Smooth muscle cell (in vitro differentiated cells): ENCODE data around the gene AKT2. TPM values are rescaled to one million over a fixed set of nuclear protein-coding genes. Genes with fewer than 3 reads are reported as not detected.

ENCODE experiments used
- DNase-seq: peaks from one replicate; lab custom pipeline; 2025; ENCODE audit not compliant: unreplicated experiment; lab: John Stamatoyannopoulos, UW
- H2AFZ ChIP-seq: fragments of 200-600 bp; sonication (generic); 2 replicates; pipeline ENCODE4 v1.6.0; 2016; ENCODE audit warnings: antibody characterized with exemption, low read depth, mild to moderate bottlenecking
- H3F3A ChIP-seq: fragments of 200-600 bp; sonication (generic); 2 replicates; pipeline ENCODE4 v1.6.0; 2017; ENCODE audit warnings: antibody characterized with exemption, low read depth
- H3K27ac ChIP-seq: fragments of 200-600 bp; sonication (generic); 2 replicates; pipeline ENCODE4 v1.5.1; 2016; ENCODE audit warnings: low read depth, mild to moderate bottlenecking
- H3K27me3 ChIP-seq: fragments of 200-600 bp; sonication (generic); 2 replicates; pipeline ENCODE4 v1.6.1; 2016; ENCODE audit warnings: low read depth, mild to moderate bottlenecking
- H3K36me3 ChIP-seq: fragments of 200-600 bp; sonication (generic); 2 replicates; pipeline ENCODE4 v1.5.1; 2016; ENCODE audit warnings: low read depth
- H3K4me1 ChIP-seq: fragments of 200-600 bp; sonication (generic); 2 replicates; pipeline ENCODE4 v1.5.1; 2016; ENCODE audit warnings: low read depth
- H3K4me2 ChIP-seq: fragments of 200-600 bp; sonication (generic); 2 replicates; pipeline ENCODE4 v1.6.0; 2016; ENCODE audit warnings: mild to moderate bottlenecking
- H3K4me3 ChIP-seq: fragments of 200-600 bp; sonication (generic); 2 replicates; pipeline ENCODE4 v1.5.1; 2016; ENCODE audit warnings: mild to moderate bottlenecking
- H3K79me2 ChIP-seq: fragments of 200-600 bp; sonication (generic); 2 replicates; pipeline ENCODE4 v1.6.0; 2016; ENCODE audit warnings: low read depth, mild to moderate bottlenecking
- H3K9ac ChIP-seq: fragments of 200-600 bp; sonication (generic); 2 replicates; pipeline ENCODE4 v1.6.0; 2016; ENCODE audit warnings: low read depth
- H3K9me3 ChIP-seq: fragments of 200-600 bp; sonication (generic); replicated peaks from 2 replicates; pipeline ENCODE4 v1.5.1; 2016; ENCODE audit warnings: low read depth
- H4K20me1 ChIP-seq: fragments of 200-600 bp; sonication (generic); 2 replicates; pipeline ENCODE4 v1.6.0; 2016; ENCODE audit warnings: low read depth
- WGBS: methylation state at CpG from one replicate; pipeline ENCODE4 v1.1.7; 2016; ENCODE audit warnings: low lambda C conversion rate; 5-methylcytosine and 5-hydroxymethylcytosine counted together
- polyA plus RNA-seq: library from polyadenylated mRNA; unstranded; fragments of >200 nt; fragmentation: Nextera tagmentation; extraction: Ambion mirVana; gene quantifications from 2 replicates; pipeline ENCODE4 v1.2.1, GENCODE V29; 2016
- total RNA-seq: library from RNA; depleted of rRNA; stranded (reverse); fragments of >200 nt; gene quantifications from 2 replicates; pipeline ENCODE4 v1.2.3, GENCODE V29; 2014
- TF ChIP-seq, protein P1 (sequence below): fragments of 200-600 bp; sonication (generic); IDR thresholded peaks from 2 replicates; pipeline ENCODE4 v1.5.1; 2017; ENCODE audit warnings: borderline replicate concordance, mild to moderate bottlenecking, antibody characterized with exemption; ENCODE audit not compliant: insufficient read depth, poor library complexity, severe bottlenecking

The AKT2 gene
- total and polyA plus RNA-seq, 2 experiments from 2014 or later, result 26.6 to 62.6 TPM

DNA sequence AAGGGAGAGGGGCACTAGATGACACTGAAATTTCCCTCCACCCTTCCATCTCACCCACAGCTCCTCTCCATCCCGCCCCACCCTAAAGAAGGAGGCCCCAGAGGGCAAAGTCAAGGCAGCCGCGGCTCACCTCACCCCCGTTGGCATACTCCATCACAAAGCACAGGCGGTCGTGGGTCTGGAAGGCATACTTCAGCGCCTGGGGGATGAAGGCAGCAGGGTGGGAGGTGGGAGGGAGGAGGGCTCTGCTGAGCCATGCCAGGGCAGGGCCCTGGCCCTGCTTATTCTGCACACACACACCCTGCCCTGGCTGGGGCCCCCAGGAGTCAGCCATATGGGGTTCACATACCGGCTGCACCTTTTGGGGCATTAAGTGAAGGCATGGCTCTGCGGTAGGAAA lies 46.4 kb downstream of the AKT2 start:
- Histone ChIP-seq H4K20me1 (peaks cover 10% of the 10 kb centered on the region), H3K27ac (no peak overlapping the region), H3K4me3 (no peak overlapping the region), H3K79me2 (no peaks in the 10 kb centered on the region), H2AFZ (no peak overlapping the region), H3K27me3 (no peaks in the 10 kb centered on the region), H3K4me2 (no peak overlapping the region), H3K36me3 (no peaks in the 10 kb centered on the region), H3F3A (no peaks in the 10 kb centered on the region), H3K9me3 (no peaks in the 10 kb centered on the region), H3K9ac (no peak overlapping the region), H3K4me1 (no peaks in the 10 kb centered on the region)
- no peak for DNase-seq
- TF ChIP-seq, protein P1, sequence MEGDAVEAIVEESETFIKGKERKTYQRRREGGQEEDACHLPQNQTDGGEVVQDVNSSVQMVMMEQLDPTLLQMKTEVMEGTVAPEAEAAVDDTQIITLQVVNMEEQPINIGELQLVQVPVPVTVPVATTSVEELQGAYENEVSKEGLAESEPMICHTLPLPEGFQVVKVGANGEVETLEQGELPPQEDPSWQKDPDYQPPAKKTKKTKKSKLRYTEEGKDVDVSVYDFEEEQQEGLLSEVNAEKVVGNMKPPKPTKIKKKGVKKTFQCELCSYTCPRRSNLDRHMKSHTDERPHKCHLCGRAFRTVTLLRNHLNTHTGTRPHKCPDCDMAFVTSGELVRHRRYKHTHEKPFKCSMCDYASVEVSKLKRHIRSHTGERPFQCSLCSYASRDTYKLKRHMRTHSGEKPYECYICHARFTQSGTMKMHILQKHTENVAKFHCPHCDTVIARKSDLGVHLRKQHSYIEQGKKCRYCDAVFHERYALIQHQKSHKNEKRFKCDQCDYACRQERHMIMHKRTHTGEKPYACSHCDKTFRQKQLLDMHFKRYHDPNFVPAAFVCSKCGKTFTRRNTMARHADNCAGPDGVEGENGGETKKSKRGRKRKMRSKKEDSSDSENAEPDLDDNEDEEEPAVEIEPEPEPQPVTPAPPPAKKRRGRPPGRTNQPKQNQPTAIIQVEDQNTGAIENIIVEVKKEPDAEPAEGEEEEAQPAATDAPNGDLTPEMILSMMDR, result no peak
- WGBS, result 97% methylated on average over 8 of the region's 9 CpGs

DNA sequence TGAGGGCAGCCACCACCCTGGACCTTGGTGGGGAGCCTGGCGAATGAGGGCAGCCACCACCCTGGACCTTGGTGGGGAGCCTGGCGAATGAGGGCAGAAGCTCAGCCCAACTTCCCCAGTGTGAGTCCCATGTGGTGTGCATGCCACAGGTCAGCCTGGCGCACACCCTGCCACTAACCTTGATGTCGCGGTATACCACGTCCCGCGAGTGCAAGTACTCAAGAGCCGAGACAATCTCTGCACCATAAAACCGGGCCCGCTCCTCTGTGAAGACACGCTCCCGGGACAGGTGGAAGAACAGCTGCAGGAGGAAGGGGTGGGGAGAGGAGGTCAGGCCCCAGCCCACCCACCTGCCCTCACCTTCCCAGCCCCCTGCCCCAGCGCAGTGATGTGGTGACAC lies 47.4 kb downstream of the AKT2 start:
- Histone ChIP-seq H3K79me2 (no peaks in the 10 kb centered on the region), H2AFZ (no peak overlapping the region), H3K9ac (no peak overlapping the region), H3K9me3 (no peaks in the 10 kb centered on the region), H3K4me3 (no peak overlapping the region), H4K20me1 (peaks cover under 1% of the 10 kb centered on the region), H3K27me3 (no peaks in the 10 kb centered on the region), H3K4me1 (no peaks in the 10 kb centered on the region), H3K4me2 (no peak overlapping the region), H3K27ac (no peak overlapping the region), H3K36me3 (no peaks in the 10 kb centered on the region), H3F3A (no peaks in the 10 kb centered on the region)
- TF ChIP-seq, protein P1, result no peak
- no peak for DNase-seq
- WGBS, result 100% methylated on average over 13 of the region's 14 CpGs

DNA sequence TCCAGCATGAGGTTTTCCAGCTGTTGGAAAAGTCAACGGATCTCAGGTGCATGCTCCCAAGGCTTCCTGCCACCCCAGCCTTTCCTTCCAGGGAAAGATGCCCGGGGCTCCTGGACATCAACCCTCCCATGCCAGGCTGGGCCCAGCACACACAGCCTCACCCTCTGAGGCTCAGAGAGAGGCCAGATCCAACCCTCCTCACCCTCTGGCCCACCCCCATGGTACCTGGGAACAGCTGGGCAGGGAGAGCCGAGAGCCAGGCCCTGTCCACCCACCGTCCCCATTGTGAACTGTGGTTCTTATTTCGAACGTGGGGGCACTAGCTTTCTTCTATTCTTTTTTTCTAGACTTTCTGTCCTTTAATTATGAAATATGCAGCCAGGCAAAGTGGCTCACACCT lies 48.8 kb downstream of the AKT2 start:
- no peaks in the 10 kb centered on the region for H3K79me2 ChIP-seq
- WGBS, result 97% methylated on average over 6 of the region's 6 CpGs
- H3K4me3 ChIP-seq, result no peak overlapping the region
- no peak overlapping the region for H3K9ac ChIP-seq
- H3K36me3 ChIP-seq, result no peaks in the 10 kb centered on the region
- TF ChIP-seq, protein P1, result no peak
- DNase-seq, result no peak
- H4K20me1 ChIP-seq, result no peaks in the 10 kb centered on the region
- no peak overlapping the region for H2AFZ ChIP-seq
- no peaks in the 10 kb centered on the region for H3F3A ChIP-seq
- H3K4me2 ChIP-seq, result no peak overlapping the region
- H3K27me3 ChIP-seq, result no peaks in the 10 kb centered on the region
- H3K27ac ChIP-seq, result no peak overlapping the region
- no peaks in the 10 kb centered on the region for H3K9me3 ChIP-seq
- peaks cover 7% of the 10 kb centered on the region for H3K4me1 ChIP-seq

DNA sequence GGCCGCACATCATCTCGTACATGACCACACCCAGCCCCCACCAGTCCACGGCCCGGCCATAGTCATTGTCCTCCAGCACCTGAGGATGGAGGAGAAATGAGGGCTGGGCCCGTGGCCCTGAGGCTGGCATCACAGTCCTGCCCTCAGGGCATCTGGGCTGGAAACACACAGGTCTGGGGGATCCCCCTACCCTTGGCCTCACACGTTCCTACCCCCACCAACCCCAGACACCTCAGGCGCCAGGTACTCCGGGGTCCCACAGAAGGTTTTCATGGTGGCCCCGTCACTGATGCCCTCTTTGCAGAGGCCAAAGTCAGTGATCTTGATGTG lies 49.2 kb downstream of the AKT2 start:
- TF ChIP-seq, protein P1, result no peak
- no peaks in the 10 kb centered on the region for H4K20me1 ChIP-seq
- H3K27me3 ChIP-seq, result no peaks in the 10 kb centered on the region
- H3K36me3 ChIP-seq, result no peaks in the 10 kb centered on the region
- no peaks in the 10 kb centered on the region for H3F3A ChIP-seq
- no peaks in the 10 kb centered on the region for H3K9me3 ChIP-seq
- H3K9ac ChIP-seq, result no peak overlapping the region
- H2AFZ ChIP-seq, result no peak overlapping the region
- H3K4me1 ChIP-seq, result peaks cover 10% of the 10 kb centered on the region
- H3K79me2 ChIP-seq, result no peaks in the 10 kb centered on the region
- H3K4me3 ChIP-seq, result no peak overlapping the region
- no peak overlapping the region for H3K4me2 ChIP-seq
- H3K27ac ChIP-seq, result no peak overlapping the region
- DNase-seq, result no peak
- WGBS, result 98% methylated on average over 9 of the region's 9 CpGs
